NT2/D1 (cell line): ENCODE data around the gene DAPK2.

ENCODE experiments used
- DNase-seq: peaks from one replicate; pipeline ENCODE4 v3.0.0-alpha.2; 2011; ENCODE audit warnings: low read depth, low spot score
- H3K27me3 ChIP-seq: 2 replicates; pipeline ENCODE4 v1.6.0; 2011; ENCODE audit warnings: mild to moderate bottlenecking; ENCODE audit not compliant: insufficient read length, insufficient read depth
- H3K36me3 ChIP-seq: 2 replicates; pipeline ENCODE4 v1.6.1; 2011; ENCODE audit warnings: mild to moderate bottlenecking, low read length, mixed read lengths; ENCODE audit not compliant: insufficient read depth, insufficient read length
- H3K4me1 ChIP-seq: 2 replicates; pipeline ENCODE4 v1.5.1; 2011; ENCODE audit not compliant: insufficient read depth, insufficient read length
- H3K4me3 ChIP-seq: 2 replicates; pipeline ENCODE4 v1.5.1; 2011; ENCODE audit warnings: low read depth; ENCODE audit not compliant: insufficient read length
- H3K9ac ChIP-seq: 2 replicates; pipeline ENCODE4 v1.6.0; 2011; ENCODE audit warnings: low read depth; ENCODE audit not compliant: insufficient read length
- H3K9me3 ChIP-seq: 2 replicates; pipeline ENCODE4 v1.5.1; 2011; ENCODE audit warnings: mild to moderate bottlenecking, low read length; ENCODE audit not compliant: insufficient read depth
- SUZ12 ChIP-seq: IDR thresholded peaks from 2 replicates; pipeline ENCODE4 v1.6.1; 2011; ENCODE audit not compliant: insufficient read length, insufficient read depth; ENCODE audit errors: extremely low read depth
- YY1 ChIP-seq: IDR thresholded peaks from 2 replicates; pipeline ENCODE4 v1.6.1; 2011; ENCODE audit not compliant: insufficient read length, insufficient read depth
- ZNF274 ChIP-seq: IDR thresholded peaks from 2 replicates; pipeline ENCODE4 v1.6.1; 2011; ENCODE audit warnings: mild to moderate bottlenecking, low read depth, low read length

DAPK2 gene

DNA sequence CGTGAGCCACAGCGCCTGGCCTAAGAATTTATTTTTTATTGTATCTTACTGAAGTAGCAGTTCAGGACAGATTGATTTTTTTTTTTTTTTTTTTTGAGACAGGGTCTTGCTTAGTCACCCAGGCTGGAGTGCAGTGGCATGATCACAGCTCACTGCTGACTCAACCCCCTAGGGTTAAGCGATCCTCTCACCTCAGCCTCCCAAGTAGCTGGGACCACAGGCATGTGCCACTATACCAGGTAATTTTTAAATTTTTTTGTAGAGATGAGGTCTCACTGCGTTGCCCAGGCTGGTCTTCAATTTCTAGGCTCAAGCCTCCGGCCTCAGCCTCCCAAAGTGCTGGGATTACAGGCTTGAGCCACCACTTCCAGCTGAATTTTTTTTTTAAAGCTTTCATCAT, 112.8 kb downstream of the DAPK2 start:
- TF ChIP-seq ZNF274 = no peak
- no peak for TF ChIP-seq SUZ12
- no peak for TF ChIP-seq YY1
- Histone ChIP-seq H3K9me3 (no peaks in the 10 kb centered on the region), H3K27me3 (no peaks in the 10 kb centered on the region), H3K4me3 (no peak overlapping the region), H3K9ac (no peak overlapping the region), H3K36me3 (no peaks in the 10 kb centered on the region), H3K4me1 (peaks cover 7% of the 10 kb centered on the region)
- no peak for DNase-seq

DNA sequence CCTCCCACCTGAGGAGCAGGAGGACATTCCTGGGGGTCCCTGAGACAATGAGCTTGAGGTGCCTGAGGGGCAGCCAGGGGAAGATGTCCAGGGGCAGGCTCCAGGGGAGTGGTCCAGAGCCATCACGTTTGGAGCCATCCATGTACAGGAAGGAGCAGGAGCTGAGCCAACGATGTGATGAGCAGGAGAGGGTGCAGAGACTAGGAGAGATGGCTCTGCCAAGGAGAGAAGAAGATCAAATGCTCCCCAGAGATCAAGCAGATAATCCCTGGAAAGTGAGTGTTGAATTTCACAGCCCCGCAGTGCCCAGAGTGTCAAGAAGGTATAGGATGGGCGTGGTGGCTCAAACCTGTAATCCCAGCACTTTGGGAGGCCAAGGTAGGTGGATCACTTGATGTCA, 114.7 kb downstream of the DAPK2 start:
- Histone ChIP-seq H3K27me3 (no peaks in the 10 kb centered on the region), H3K36me3 (no peaks in the 10 kb centered on the region), H3K4me3 (no peak overlapping the region), H3K4me1 (peaks cover 7% of the 10 kb centered on the region), H3K9ac (no peak overlapping the region), H3K9me3 (no peaks in the 10 kb centered on the region)
- no peak for DNase-seq
- TF ChIP-seq SUZ12 (no peak), YY1 (no peak), ZNF274 (no peak)

DNA sequence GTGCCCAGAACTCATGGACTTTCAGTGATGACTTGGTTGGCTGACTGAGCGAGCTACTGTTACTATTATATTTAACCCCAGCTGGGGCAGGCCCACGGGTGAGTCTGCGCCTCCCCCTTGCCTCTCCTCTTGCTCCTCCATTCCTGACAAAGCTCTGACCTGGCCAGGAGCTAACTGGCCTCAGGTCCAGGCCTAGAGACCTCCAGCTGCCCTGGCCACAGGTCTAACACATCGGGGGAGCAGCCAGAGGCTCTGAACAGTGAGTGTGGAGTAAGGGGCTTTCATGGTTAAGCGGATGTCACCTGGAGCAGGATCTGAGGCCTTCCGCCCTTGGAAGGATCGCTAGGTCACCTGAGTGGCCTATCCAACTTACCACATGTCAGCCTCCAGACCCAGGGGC, 116.3 kb downstream of the DAPK2 start:
- Histone ChIP-seq H3K36me3 (no peaks in the 10 kb centered on the region), H3K9ac (no peak overlapping the region), H3K27me3 (no peaks in the 10 kb centered on the region), H3K4me3 (no peak overlapping the region), H3K9me3 (no peaks in the 10 kb centered on the region), H3K4me1 (peaks cover 7% of the 10 kb centered on the region)
- TF ChIP-seq SUZ12 (no peak), ZNF274 (no peak), YY1 (no peak)
- no peak for DNase-seq

DNA sequence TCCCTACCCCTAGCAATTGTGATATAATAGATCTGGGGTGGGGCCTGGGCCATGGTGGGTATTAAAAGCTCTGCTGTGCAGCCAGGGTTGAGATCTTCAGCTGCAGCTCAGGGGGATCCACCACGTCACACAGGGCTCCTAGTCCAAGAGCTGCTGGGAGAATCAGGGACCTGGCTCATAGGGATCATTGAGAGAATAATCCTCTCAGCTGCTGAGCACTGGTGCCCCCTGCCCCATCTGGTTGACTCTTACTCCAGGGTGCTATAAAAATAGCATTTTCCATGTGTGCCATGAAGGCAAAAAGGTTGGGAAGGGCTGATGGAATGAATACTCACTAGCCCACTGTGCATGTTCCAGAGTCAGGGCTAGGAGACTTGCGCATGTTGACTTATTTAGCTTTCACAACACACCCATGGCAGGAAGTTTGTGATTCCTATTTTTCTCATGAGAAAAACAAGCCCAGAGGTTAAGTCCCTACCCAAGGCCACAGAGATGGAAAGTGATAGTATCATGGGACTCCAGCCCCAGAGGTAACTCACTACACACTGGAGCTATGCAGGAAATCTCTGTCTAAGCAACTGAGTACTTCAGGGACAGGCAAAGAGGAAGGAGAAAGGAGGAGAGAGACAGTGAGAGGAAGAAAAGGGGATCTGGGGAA, 118.0 kb downstream of the DAPK2 start:
- TF ChIP-seq SUZ12 (no peak), YY1 (no peak), ZNF274 (no peak)
- Histone ChIP-seq H3K4me1 (peaks cover 9% of the 10 kb centered on the region), H3K36me3 (no peaks in the 10 kb centered on the region), H3K9ac (no peak overlapping the region), H3K4me3 (no peak overlapping the region), H3K27me3 (no peaks in the 10 kb centered on the region), H3K9me3 (no peaks in the 10 kb centered on the region)
- no peak for DNase-seq

DNA sequence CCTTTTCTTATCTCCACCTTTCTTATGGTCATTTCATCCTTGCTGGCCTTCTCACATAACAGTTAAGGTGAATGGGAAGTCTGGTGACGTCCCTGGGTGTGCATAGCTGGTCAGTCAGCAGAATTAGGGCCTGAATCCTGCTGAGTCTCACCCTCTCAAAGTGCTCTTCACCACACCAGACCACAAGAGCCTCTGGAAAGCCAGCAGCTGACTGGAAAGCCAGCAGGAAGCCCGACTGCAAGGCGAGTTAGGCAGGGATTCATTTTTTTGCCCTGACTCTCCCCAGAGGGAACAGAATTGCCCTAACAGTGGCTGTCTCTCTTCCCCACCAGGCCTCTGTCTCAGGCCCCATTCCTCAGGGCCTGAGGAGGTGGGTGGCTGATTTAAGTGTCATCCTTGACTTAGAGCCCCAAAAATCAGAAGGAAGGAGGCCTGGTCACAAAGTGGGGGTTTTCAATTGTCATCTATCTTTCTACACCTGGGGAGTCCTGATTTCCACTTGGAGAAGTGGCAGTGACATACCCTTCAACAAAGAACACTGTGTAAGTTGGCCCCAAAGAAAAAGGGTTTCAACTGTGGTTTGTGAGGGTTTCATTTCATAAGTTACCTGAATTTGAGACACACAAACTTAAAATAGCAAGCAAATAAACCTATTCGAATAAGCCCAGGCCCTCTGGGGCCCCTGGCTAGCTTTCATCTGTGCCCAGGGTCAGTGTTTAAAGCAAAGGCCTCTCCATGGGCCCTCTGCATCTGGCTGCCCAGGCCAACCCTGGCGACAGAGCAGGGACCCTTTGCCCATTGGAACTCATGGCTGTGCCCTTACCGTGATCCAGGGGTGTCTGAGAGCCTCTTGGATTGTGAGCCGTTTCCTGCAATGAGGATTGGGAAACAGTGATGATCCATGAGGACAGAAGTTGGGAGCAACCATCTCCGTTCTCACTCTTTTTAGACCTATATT, 122.0 kb downstream of the DAPK2 start:
- no peaks in the 10 kb centered on the region for H3K36me3 ChIP-seq
- H3K9ac ChIP-seq = no peak overlapping the region
- H3K9me3 ChIP-seq = no peaks in the 10 kb centered on the region
- H3K27me3 ChIP-seq = no peaks in the 10 kb centered on the region
- H3K4me1 ChIP-seq = peaks cover 2% of the 10 kb centered on the region
- DNase-seq = no peak
- no peak overlapping the region for H3K4me3 ChIP-seq
- TF ChIP-seq ZNF274 (no peak), YY1 (no peak), SUZ12 (no peak)

DNA sequence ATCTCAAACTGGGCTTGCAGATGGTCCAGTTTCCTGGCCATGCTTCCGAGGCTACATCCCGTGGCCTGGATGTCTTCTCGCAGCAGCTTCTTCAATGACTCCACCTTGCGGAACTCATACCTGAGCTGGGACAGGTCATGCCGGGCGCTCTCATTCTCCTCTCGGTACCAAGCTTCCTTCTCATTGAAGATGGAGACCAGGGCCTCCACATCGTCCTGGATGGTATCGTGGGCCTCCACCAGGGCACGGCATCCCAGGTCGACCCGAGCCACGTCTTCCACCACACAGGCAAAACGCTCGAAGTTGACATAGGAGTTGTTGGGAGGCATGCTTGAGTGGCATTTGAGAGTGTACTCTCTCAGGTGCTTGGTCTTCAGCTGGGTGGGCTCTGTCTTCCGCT, 123.4 kb downstream of the DAPK2 start:
- Histone ChIP-seq H3K9me3 (no peaks in the 10 kb centered on the region), H3K36me3 (no peaks in the 10 kb centered on the region), H3K4me3 (no peak overlapping the region), H3K4me1 (peaks cover 8% of the 10 kb centered on the region), H3K27me3 (no peaks in the 10 kb centered on the region), H3K9ac (no peak overlapping the region)
- TF ChIP-seq ZNF274 (no peak), SUZ12 (no peak), YY1 (no peak)
- no peak for DNase-seq

DNA sequence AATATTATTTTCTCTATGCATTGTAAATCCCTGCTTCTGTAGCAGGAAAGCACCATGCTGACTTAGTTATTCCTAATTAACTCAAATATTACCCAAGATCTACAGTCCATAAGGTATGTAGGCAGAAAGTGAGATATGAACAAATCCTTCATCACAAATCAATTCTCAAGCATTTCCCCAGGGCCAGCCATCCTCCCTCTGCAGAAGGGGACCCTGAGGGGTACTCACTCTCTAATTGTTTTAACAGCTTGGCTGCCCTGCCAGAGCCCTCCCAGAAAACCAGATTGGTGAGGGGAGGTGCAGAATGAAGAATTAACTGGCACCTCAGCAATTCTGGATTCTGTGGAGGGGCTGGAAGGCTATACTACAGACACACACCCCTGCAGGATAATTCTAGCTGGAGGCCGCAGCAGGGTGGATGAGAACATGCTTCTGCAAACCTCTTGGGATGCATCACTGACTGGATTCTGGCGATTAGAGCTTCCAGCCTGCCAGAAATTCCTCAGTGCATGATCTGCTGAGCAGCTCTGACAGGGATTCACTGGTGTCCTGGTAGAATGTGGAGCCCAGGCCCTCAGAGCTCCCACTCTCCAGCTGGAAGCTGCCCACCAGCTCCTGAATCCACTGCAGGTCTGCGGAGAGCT, 123.9 kb downstream of the DAPK2 start:
- no peak for DNase-seq
- Histone ChIP-seq H3K9me3 (no peaks in the 10 kb centered on the region), H3K9ac (no peak overlapping the region), H3K36me3 (no peaks in the 10 kb centered on the region), H3K4me3 (no peak overlapping the region), H3K27me3 (no peaks in the 10 kb centered on the region), H3K4me1 (peaks cover 11% of the 10 kb centered on the region)
- TF ChIP-seq SUZ12 = no peak
- TF ChIP-seq ZNF274 = no peak
